Brain pericyte (primary cell): Measurements from ENCODE around the gene TNF.
"Not testable (repeated sequence)": the region's sequence is repeated elsewhere in the genome, so short reads cannot be mapped to it uniquely, and the experiment has no call there.

Source experiments
- DNase-seq: peaks from one replicate; pipeline ENCODE4 v3.0.0-alpha.2; 2012; ENCODE audit warnings: low read depth, low spot score

TNF gene

DNA sequence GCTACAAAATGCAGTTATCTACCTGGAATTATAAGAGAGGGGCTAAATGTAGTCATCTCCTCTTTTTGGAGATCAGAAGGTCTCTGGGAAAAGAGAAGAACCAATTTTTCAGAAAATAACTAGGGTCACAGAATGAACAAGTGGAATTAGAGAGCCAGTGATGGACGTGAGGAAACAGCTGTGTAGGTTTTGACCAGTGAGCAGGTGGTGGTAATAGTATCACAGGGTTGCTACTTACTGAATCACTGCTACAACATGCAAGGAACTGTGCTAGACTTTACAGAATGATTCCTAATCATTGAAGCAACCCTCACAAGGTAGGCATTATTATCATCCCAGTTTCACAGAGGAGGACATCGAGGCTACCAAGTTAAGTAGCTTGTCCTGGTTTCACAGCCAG lies 30.7 kb upstream of the TNF start:
- DNase-seq, result no peak

GRCh38 chr6:31545291-31545690 lies 30.1 kb upstream of the TNF start:
- DNase-seq, result no peak

DNA sequence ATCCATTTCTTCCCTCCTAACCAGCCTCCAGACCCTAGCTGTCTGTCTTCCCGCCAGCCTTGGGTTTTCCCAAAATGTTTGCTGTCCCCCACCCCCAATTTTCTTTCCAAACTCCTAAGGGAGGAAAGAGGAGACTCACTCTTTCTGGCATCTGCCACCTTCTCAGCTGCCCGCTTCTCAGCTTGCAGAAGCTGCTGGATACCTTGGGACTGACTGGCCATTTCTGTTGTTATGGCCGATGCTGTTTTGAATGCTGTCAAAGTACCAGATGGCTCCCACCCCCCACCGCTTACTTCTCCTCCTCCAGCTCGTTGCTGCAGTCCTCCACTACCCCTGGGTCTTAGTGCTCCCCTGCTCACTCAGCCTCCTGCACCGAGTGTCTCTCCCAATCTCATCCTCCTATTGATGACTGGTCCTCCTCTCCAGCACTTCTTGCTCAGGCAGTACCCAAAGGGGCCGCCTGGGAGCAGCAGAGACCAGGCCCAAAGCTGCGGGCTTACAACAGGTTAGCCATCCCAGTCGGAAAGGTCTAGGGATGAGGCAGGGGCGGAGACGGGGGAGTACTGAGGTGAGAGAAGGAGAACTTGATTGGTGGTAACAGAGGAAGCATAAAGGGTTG lies 28.9 kb upstream of the TNF start, which contains the start of gene ATP6V1G2:
TSS of gene ATP6V1G2 (minus strand) at position 270 of the 619 bp plus-strand sequence. CDS start at position 221, 49 bp downstream.
- peak; percentile 91 for DNase-seq

DNA sequence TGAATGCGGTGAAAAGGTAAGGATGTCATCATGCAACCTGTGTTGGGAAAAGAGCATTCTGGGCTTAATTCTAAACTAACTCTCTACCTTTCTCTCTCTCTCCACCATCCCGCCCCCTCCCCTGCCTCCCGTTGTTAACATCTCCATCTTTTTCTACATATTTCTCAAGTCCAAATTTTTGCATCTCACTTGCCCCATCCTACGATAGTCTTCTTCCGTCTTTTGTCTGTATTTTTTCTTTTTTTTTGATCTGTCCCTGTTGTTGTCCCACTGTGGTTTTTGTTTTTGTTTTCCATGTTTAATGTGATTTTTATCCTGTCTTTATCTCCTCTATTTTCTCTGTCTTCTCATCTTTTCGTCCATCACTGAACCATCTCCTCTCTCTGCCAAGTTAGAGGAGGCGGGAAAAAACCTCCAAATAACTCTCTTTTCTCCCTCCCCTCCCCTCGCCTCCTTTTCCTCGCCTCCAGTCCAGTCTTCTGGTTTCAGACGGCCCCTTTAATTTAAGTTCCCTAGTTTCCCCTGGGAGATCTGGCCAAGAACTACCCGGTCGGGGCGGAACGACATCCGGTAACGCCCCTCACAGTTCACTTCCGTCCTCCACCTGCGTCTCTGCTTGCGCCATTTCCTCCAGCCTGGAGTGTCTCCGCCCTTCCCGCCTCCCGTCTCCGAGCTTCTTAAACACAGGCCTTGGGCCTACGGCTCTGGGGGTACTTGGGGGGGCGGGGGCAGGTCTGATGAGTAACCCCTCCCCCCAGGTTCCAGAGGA lies 28.2 kb upstream of the TNF start, which contains the start of gene NFKBIL1:
TSS of gene NFKBIL1 (plus strand) at position 651 of the 769 bp plus-strand sequence. CDS start at position 738, 87 bp downstream.
- peak; percentile 94 for DNase-seq

- no peak for DNase-seq
Observed at GRCh38 chr6:31547727-31548543, 27.4 kb upstream of the TNF start.

- no peak for DNase-seq
Observed at GRCh38 chr6:31548544-31548873, 26.9 kb upstream of the TNF start.

DNA sequence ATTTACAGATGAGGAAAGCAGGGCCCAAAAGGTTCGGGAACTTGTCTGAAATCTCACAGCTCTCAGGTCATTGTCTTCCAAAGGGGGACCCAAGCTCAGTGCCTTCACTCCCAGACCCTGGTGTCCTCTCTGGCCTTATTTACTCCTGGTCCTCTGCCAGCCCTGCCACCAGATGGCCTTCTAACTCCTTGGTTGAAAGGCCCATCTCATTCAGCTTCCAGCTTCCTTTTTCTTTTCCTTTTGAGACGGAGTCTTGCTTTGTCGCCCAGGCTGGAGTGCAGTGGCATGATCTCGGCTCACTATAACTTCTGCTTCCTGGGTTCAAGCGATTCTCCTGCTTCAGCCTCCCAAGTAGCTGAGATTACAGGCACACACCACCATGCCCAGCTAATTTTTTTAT lies 24.0 kb upstream of the TNF start:
- DNase-seq, result not testable (repeated sequence)

DNA sequence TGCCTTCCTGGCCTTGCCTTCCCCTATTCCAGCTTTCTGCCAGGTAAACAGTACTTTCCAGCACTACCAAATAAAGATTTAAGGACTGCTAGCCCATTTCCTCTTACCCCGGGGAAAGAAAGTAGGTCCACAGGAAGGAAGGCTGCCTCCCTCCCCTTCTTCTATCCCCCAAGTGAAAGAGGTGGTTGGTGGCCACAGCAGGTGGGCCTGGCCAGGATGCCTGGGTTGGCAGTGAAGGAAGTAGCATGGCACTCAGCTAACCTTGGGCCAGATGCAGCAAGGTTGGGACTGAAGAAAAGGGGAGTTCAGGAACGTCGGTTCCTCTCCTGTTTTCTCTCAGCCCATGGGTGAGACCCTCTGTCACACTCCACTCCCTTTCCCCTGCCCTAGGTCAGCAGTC lies 19.1 kb upstream of the TNF start:
- no peak for DNase-seq

GRCh38 chr6:31557443-31558317 lies 17.7 kb upstream of the TNF start:
- DNase-seq, result no peak

GRCh38 chr6:31558318-31558625 lies 17.1 kb upstream of the TNF start:
- no peak for DNase-seq

GRCh38 chr6:31558631-31559500 lies 16.5 kb upstream of the TNF start:
- no peak for DNase-seq

GRCh38 chr6:31559606-31559957 lies 15.8 kb upstream of the TNF start:
- no peak for DNase-seq

GRCh38 chr6:31559958-31560696 lies 15.2 kb upstream of the TNF start:
- DNase-seq, result no peak

DNA sequence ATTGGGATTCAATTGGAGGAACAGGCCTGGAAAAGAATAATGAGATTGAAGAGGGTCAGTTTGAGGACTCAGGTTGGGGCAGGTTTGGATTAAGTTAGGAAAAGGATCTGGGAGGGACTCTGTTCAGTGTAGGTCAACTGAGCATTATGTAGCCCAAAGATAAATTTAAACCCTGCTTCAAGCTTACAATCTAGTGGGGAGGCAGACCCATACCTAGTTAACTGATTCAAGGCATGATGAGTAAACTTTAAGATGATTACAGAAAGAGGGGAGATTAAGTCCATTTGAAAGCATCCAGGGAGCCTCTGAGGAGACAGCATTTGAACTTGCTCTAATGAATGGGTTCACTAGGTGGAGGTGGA lies 14.7 kb upstream of the TNF start:
- DNase-seq, result no peak

DNA sequence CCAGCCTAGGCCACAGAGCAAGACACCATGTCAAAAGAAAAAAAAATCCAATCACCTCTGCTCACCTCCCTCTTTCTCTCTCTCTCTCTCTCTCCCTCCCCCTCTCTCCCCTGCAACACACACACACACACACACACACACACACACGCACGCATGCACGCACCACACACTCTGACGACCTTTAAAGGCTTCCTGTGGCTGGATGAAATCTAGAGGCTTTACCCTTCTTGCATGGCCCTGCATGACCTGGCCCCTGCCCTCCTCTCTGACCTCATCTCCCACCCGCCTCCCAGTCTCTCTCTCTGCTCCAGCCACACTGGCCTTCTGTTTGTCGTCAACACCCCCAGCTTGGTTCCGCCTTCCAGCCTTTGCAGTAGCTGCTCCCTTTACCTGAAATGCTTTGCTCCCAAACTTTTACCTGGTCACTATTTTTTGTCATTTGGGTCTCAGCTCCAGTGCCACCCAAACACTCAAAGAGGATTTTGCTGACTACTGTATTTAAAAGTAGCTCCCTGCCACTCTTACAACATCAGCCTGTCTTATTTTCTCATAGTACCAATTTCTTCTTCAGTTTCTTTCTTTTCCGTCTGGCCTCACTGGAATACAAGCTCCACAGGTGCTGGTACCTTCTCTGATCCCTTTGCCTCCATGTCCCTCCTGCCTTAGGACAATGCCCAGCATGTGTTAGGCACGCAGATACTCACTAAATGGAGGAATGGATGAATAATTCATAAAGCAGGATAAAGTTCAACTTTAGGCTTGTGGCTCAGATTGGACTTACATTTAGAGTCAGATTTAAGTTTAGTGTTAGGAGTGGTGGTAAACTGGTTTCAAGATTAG lies 7.6 kb upstream of the TNF start:
- no peak for DNase-seq

GRCh38 chr6:31568537-31568961 lies 6.8 kb upstream of the TNF start:
- DNase-seq, result no peak

DNA sequence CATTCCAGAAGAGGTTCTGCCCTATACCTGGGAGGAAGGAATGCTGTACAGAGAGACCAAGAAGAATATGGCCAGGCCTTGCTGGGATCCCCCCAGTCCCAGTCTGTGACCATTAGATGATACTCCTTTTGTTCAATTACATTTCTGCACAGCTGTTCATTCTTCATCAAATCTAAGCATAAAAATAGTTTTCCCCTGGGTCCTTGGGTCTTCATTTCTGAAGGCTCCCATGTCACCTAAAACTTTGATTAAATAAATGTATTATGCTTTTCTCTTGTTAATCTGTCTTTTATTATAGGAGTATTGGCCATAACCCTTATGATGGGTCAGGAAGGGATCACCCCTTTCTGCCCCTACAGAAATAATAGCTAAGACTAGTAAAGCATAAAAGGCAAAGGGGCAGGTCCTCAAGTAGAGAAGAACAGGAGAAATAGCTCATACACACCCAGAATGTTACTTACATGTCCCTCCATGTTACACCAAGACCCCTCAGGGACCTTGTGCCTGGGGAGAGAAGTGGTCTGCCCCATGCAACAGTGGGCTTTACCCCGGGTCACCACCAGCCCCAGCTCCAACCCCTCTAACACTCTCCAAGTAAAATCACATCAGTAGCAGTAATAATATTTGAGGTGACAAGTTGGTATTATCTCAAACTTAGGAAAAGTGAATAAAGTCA lies 5.4 kb upstream of the TNF start:
- no peak for DNase-seq

- DNase-seq, result no peak
Observed at GRCh38 chr6:31572041-31572911, 3.1 kb upstream of the TNF start, which contains the start of gene LTA. LTA (plus strand) TSS chr6:31572289; CDS start chr6:31572743, 454 bp downstream.
